Measurements from ENCODE around the gene SIGMAR1.

SIGMAR1 gene

GRCh38 chr9:34600908-34601307 lies 36.7 kb downstream of the SIGMAR1 start:
- no peak for DNase-seq

GRCh38 chr9:34599546-34599945 lies 38.0 kb downstream of the SIGMAR1 start:
- no peak for DNase-seq

- DNase-seq, result no peak
Measured at GRCh38 chr9:34594177-34594576, 43.4 kb downstream of the SIGMAR1 start.

GRCh38 chr9:34592895-34593601 lies 44.5 kb downstream of the SIGMAR1 start:
- no peak for DNase-seq

- no peak for DNase-seq
Measured at GRCh38 chr9:34591917-34592866, 45.4 kb downstream of the SIGMAR1 start.

GRCh38 chr9:34591248-34591916 lies 46.2 kb downstream of the SIGMAR1 start:
- DNase-seq, result peak; percentile 64

- no peak for DNase-seq
Measured at GRCh38 chr9:34590381-34591247, 47.0 kb downstream of the SIGMAR1 start.

GRCh38 chr9:34589636-34590380 lies 47.8 kb downstream of the SIGMAR1 start, which contains the start of gene CNTFR:
CNTFR (minus strand) TSS chr9:34589724; CDS start chr9:34568981, 20,743 bp downstream.
- no peak for DNase-seq

GRCh38 chr9:34588671-34589635 lies 48.6 kb downstream of the SIGMAR1 start:
- DNase-seq, result no peak

GRCh38 chr9:34587271-34587670 lies 50.3 kb downstream of the SIGMAR1 start:
- no peak for DNase-seq

- no peak for DNase-seq
Measured at GRCh38 chr9:34585946-34586669, 51.5 kb downstream of the SIGMAR1 start.

- DNase-seq, result no peak
Measured at GRCh38 chr9:34584970-34585369, 52.6 kb downstream of the SIGMAR1 start.

Data from CD4-positive, alpha-beta T cell treated with Interleukin-4 for 4 hours (primary cell).